Motor neuron (in vitro differentiated cells): ENCODE data around the gene BET1. TPM values are rescaled to one million over a fixed set of nuclear protein-coding genes. Genes with fewer than 3 reads are reported as not detected.

Experiments used
- ATAC-seq, 8 experiments: fragments of 200-7000 bp; cut with Tn5 transposase; replicated peaks in 6 of 8; 2 replicates each; pipeline ENCODE4 v1.8.0; 2021; ENCODE audit warnings: mild to moderate bottlenecking in 8 of 8, moderate library complexity in 8 of 8
- H3K27ac ChIP-seq, 2 donors: fragments of 250-450 bp; sonication (Bioruptor Pico); 2 replicates each; pipeline ENCODE4 v1.9.0; 2021; ENCODE audit warnings: antibody characterized with exemption in 2 of 2, mild to moderate bottlenecking in 2 of 2, moderate library complexity in 1 of 2
- H3K4me1 ChIP-seq, 2 donors: fragments of 250-450 bp; sonication (Bioruptor Pico); replicated peaks in 1 of 2; 2 replicates each; pipeline ENCODE4 v1.6.1; 2021; ENCODE audit warnings: antibody characterized with exemption in 2 of 2, mild to moderate bottlenecking in 2 of 2, moderate library complexity in 1 of 2
- H3K4me3 ChIP-seq, 5 donors: fragments of 250-450 bp; sonication (Bioruptor Pico); 2 replicates each; pipeline ENCODE4 v1.9.0; 2021; ENCODE audit warnings: antibody characterized with exemption in 5 of 5, mild to moderate bottlenecking in 5 of 5, moderate library complexity in 4 of 5
- WGBS, 10 experiments: fragments of 450-650 bp; shearing (Covaris generic); methylation state at CpG; one replicate each; pipeline ENCODE4 v1.0.0; 2022; 5-methylcytosine and 5-hydroxymethylcytosine counted together
- in situ Hi-C, 9 experiments: fragments of 400-800 bp; cut with MboI; loops; one replicate each; pipeline ENCODE4 v1.15.0; 2021; ENCODE audit warnings: low sequenced_read_pairs in 9 of 9, low pct_unique_long_range_greater_than_20kb in 2 of 9; ENCODE audit not compliant: unreplicated experiment in 9 of 9
- total RNA-seq, 8 experiments: library from RNA; unstranded; fragments of 300-600 nt; gene quantifications; 2 replicates each; pipeline versions ENCODE4 v1.2.3 to v1.2.4, GENCODE V29; 2022

Gene BET1
- total RNA-seq, 8 experiments from 2014 or later, result 15.9 to 46.0 (median 29.9) TPM

DNA sequence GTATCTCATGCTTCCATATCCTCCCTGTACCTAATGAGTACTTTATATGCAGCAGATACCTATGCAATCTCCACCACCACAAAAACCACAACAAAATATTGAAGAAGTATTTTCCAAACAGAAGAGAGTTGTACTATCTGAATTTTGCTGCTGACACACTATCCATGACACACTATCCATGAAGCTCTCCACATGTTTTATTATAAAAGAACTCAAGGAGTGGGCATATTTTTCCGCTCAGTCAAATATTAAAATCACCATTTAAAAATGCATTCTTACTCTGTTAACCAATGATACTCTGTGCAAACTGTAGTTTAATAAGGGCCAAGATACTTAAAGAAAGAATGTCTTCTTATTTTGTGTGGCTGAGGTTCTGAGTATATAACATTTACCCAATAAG, 2.8 kb downstream of the BET1 start:
- in situ Hi-C loops, result no loop called here
- H3K4me1 ChIP-seq, result peaks cover 3 to 7% of the 10 kb centered on the region in 2 donors
- no peak for ATAC-seq
- no peak overlapping the region for H3K27ac ChIP-seq
- no peak overlapping the region for H3K4me3 ChIP-seq
- WGBS, 10 experiments, result 50 to 100% (median 100%) methylated on average over 1 of the region's 1 CpG; no CpG with 5 or more reads in 3 of the 10 experiments

DNA sequence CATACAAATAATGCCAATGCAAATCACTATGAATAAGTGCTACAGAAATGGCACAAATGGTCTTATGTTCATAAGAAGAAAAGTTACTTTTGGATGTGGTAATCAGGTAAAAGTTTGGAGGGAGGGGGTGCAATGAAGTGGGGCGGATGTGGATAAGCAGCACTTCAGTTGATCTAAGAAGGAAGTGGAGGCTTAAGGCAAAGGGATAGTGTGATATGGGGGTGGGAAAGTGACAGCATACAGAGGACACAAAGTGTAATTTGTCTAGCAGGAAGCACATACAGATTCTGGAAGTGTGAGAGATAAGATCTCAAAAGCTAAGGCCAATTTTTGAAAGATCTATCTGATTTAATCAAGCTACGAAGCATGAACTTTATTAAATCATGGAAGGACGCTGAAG, 6.3 kb downstream of the BET1 start:
- no peak overlapping the region for H3K4me3 ChIP-seq
- in situ Hi-C loops, result no loop called here
- WGBS, 10 experiments, result 89 to 100% (median 100%) methylated on average over 2 to 3 of the region's 3 CpGs; no CpG with 5 or more reads in 2 of the 10 experiments
- ATAC-seq, result no peak
- H3K27ac ChIP-seq, result no peak overlapping the region
- peaks cover 2 to 3% of the 10 kb centered on the region in 2 donors for H3K4me1 ChIP-seq

DNA sequence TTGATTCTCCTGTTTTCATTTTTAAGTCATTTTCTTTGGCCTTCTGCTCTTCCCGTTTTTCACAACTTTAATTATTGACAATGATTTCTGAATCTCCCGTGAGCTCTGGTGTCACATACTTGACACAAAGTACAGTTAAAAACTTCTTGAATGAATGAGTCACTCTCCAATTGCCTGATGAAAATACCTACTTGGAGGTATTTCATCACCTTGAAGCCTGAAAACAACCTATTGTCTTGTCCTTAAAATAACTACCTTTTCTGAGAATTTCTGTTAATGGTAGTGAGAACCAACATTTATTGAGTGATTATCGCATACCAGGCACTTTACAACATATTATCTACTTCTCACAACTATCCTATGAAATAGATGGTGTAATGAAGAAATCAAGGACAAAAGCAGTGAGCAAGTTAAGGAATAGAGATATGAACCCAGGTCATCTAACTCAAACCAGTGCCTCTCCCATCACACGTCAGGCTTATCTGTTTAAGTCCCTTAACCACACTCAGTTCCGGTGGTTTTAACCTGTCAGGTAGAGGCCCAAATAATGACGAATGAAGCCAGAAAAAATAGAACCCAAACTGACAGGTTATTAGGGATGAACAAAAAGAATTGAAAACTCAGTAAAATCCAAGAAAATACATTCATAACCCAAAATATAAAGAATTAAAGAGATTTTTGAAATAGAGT, 11.6 kb downstream of the BET1 start:
- 86 to 100% (median 94%) methylated on average over 4 to 6 of the region's 6 CpGs; no CpG with 5 or more reads in 1 of the 10 experiments for WGBS, 10 experiments
- no peak for ATAC-seq
- H3K27ac ChIP-seq, result no peak overlapping the region
- H3K4me3 ChIP-seq, result no peak overlapping the region
- no peaks in the 10 kb centered on the region for H3K4me1 ChIP-seq
- in situ Hi-C loops, result no loop called here

DNA sequence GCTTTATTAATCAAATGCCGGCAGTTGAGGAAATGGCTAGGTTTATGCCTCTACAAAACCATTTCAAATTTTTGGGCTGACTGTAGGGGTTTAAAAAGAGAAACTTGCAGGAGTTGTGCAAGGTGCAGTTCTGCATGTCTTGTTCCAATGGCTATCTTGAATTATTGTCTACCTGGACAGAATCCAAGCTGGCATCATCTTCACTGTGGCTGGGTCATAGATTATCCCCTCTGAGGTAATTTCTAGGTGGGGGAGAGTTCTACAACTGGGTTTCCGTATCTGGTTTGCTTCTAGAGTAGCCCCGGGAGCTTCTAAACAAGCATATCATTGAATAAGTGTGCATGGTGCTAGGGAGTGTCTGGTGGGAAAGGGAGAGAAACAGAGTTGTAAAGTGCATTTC, 16.9 kb downstream of the BET1 start:
- H3K27ac ChIP-seq, result no peak overlapping the region
- ATAC-seq, result no peak
- in situ Hi-C loops, result no loop called here
- H3K4me1 ChIP-seq, result no peaks in the 10 kb centered on the region
- 44 to 100% (median 93%) methylated on average over 1 to 3 of the region's 3 CpGs; no CpG with 5 or more reads in 1 of the 10 experiments for WGBS, 10 experiments
- no peak overlapping the region for H3K4me3 ChIP-seq

DNA sequence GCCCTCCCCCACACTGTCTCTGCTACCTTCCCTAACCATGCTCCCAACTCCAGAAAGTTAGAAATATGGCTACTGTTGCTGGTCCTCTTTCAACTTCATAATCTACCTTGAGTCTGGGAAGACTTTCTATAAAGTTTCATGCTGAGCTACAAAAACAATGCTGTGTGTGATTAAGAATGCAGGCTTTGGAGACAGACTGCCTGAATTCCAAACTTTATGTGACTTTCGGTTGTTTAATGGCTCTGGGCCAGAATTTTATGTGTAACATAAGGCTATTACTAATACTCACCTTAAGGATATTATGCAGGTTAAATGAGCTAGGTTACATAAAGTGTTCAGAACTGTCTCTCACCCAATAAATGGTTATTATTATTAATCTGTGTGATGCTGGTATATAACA, 19.1 kb downstream of the BET1 start:
- in situ Hi-C loops, result no loop called here

DNA sequence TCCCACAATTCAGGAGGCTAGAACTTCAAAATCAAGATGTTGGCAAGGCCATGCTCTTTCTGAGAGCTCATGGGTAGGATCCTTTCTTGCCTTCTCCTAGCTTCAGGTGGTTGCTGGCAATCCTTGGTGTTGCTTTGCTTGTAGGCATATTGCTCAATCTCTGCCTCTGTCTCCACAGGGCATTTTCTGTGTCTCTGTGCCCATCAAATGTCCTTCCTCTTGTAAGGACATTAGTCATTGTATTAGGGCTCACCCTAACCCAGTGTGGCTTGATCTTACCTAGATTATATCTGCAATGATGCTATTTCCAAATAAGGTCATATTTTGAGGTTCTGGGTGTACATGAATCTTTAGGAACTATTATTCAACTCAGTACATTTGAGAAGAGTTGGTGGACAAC, 20.1 kb downstream of the BET1 start:
- Histone ChIP-seq H3K4me1 (no peaks in the 10 kb centered on the region), H3K4me3 (no peak overlapping the region), H3K27ac (no peak overlapping the region)
- in situ Hi-C loops, result no loop called here
- no peak for ATAC-seq

More for the DNA sequence above, 19.1 kb downstream of the BET1 start:
- no peak overlapping the region for H3K27ac ChIP-seq
- no peak overlapping the region for H3K4me3 ChIP-seq
- ATAC-seq, result peak in 1 of 8 experiments; percentile 16
- H3K4me1 ChIP-seq, result no peaks in the 10 kb centered on the region
- 0 to 100% (median 90%) methylated on average over 1 of the region's 1 CpG; no CpG with 5 or more reads in 4 of the 10 experiments for WGBS, 10 experiments

DNA sequence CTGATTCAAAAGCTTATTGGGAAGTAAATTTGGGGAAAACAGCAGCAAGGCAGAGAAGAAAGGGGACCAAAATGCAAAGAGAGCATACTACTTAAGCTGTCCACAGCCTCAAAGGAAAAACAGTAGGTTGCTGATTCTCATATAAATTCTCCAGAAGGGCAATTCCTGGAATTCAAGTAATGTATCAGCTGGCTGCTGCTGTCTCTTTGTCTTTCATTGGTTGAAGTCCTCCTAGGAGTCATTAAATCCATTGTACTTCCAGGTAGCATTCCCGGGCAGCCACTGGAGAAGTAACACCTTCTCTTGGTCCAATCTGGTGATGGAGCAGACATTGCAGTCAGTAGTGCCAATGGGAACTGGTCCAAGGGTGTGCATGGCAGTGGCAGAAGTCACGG, 22.7 kb downstream of the BET1 start:
- H3K4me1 ChIP-seq, result no peaks in the 10 kb centered on the region
- H3K27ac ChIP-seq, result no peak overlapping the region
- no peak for ATAC-seq
- in situ Hi-C loops, result no loop called here
- 33 to 75% (median 60%) methylated on average over 1 to 2 of the region's 2 CpGs; no CpG with 5 or more reads in 5 of the 10 experiments for WGBS, 10 experiments
- H3K4me3 ChIP-seq, result no peak overlapping the region

DNA sequence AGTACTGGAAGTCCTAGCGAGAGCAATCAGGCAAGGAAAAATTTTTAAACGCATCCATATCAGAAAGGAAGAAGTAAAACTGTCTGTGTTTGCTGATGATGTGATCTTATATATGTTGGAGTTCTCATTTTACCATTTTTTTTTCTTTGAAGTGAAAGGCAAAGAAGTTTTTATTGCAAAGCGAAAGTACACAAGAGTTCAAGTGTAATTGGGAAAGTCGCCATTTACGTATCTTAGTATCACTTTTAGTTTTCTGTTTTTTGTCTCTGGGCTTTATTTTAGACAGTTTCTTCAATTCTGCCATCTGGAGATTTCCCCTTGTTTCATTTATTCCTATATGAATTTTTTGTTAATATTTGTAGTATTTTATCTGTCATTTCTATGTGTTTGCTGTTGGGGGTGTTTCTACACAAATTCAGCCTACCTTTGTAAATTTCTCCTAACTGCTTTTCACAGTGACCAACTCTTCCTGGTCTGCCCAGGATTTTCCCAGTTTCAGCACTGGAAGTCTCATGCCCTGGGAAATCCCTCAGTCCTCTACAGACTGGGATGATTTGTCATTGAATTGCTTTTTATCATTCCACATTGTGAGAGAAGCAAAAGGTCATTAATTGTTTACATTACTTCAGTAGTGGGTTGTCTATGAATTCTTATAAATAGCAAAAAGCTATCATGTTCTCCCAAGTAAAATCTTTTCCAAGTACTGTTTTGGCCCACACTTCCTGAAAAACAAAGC, 23.2 kb downstream of the BET1 start:
- 83 to 100% (median 95%) methylated on average over 4 to 5 of the region's 5 CpGs for WGBS, 10 experiments
- in situ Hi-C loops, result no loop called here
- H3K4me1 ChIP-seq, result no peaks in the 10 kb centered on the region
- no peak for ATAC-seq
- H3K27ac ChIP-seq, result no peak overlapping the region
- H3K4me3 ChIP-seq, result no peak overlapping the region

DNA sequence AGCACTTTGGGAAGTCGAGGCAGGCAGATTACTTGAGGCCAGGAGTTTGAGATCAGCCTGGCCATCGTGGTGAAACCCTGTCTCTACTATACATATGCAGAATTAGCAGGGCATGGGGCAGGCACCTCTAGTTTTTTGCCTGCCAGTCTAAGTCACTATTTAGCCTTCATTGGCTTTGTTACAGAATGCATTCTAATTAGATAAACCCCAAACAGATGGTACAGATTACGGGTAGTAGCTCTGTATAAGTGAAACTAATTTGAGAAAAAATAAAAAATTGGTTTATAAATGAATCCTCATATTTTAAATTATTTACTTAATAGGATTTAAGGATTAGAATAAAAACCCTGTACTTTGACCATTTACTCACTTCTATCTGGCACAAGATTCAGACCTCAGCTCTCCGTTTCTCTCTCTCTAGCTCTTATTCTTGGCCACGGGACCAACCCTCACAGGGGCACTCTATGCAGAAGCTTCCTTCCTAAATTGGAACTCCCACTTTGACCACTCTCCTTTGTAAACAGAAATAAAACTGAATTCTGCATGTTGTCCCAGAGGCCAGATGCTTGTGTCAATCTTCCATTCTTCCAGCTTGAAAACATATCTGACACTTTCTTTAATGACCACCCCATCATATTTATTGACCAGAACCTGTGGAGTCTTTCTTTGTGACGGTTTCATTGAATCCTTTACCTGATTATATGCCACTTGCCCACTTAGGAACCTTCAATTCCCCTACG, 26.8 kb downstream of the BET1 start:
- 15 to 90% (median 71%) methylated on average over 2 to 7 of the region's 7 CpGs for WGBS, 10 experiments
- Histone ChIP-seq H3K4me1 (no peaks in the 10 kb centered on the region), H3K27ac (no peak overlapping the region), H3K4me3 (no peak overlapping the region)
- in situ Hi-C loops, result no loop called here
- ATAC-seq, result no peak

DNA sequence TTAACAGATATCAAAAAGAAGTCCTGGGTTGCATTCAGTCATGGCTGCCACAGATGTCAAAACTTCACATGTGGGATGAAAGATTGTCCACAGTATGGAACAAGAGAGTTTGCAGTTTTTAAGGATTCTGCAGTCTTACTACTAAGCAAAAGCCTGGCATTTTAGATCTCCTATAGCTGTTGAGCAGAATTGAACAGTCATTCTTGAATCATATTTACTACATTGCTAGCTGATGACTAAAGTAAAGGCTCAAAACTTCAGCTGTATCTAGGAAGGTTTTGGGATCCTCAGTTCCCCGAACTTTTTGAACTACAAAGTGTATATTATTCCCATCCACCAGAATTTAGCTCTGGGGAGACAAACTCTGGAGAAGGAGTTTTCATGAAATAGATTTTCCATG, 31.0 kb downstream of the BET1 start:
- no peak for ATAC-seq
- 0 to 88% (median 80%) methylated on average over 1 of the region's 1 CpG; no CpG with 5 or more reads in 3 of the 10 experiments for WGBS, 10 experiments
- in situ Hi-C loops, result no loop called here
- H3K4me1 ChIP-seq, result no peaks in the 10 kb centered on the region
- H3K4me3 ChIP-seq, result no peak overlapping the region
- no peak overlapping the region for H3K27ac ChIP-seq

DNA sequence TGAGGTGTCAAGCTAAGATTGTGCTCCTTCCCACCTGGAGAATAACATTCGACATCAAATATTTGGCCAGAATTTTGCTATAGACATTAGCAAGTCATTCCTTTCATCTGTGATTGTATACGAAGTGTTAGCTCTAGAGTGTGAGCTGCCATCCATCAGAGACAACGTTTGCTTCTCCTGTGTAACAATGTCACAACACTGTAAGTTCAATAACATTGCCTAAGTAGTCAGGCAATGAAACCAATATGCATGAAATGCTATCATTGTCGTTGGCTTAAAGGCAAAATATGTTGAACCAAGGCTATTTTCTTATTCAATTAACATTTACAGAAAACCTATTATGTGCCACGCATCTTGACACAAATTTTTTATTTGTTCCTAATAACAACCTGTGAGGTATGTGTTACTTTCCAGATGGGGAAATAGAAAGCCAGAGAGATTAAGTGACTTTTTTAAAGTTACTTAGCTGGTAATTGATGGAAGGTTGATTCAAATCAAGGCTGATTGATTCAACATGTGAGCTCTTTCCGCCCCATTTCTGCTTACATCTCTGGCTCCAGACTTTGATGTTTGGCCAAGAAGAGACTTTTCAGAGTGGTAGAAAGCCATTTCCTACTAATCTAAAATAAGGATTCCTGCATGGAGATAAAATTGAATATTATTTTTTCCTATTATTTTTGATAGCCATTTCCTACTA, 32.0 kb downstream of the BET1 start:
- no peak overlapping the region for H3K27ac ChIP-seq
- WGBS, 10 experiments, result 34 to 100% (median 73%) methylated on average over 1 to 6 of the region's 6 CpGs
- in situ Hi-C loops, result no loop called here

DNA sequence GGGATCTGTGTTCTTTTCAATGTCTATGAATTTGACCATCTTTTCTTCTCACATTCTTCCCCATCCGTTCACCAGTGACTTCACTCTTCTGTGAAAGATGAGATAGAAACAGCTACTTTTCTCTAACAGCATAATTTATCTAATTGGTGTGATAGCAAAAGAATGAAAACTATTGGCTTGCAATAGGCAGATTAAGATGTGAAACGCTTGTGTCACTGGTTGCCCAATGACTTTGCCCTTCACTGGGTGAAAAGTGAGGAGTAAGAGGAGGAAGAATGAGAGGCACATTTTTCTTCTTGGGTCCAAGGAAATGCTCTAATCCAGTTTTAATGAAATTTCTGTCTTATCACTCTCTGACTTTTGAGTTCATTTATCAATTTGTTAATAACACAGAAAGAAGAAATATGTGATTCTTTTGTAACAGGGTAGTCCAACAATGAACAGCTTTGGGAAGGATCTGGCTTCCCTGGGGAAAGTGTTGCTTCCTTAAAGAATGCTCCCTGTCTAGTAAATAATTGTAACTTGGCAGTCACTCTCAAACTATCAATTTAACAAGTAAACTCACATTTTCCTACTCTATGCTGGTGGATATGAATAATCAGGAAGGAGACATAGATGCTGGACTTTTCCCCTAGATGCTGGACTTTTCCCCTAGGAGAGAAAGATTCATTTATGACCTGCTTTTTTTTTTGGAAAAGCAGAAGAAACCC, 35.1 kb downstream of the BET1 start:
- in situ Hi-C loops, result no loop called here
- Histone ChIP-seq H3K4me3 (no peak overlapping the region), H3K27ac (no peak overlapping the region), H3K4me1 (no peaks in the 10 kb centered on the region)
- WGBS, 10 experiments, result 29 to 100% (median 87%) methylated on average over 1 to 2 of the region's 2 CpGs; no CpG with 5 or more reads in 2 of the 10 experiments
- ATAC-seq, result no peak

More for the DNA sequence above, 32.0 kb downstream of the BET1 start:
- no peak for ATAC-seq
- no peak overlapping the region for H3K4me3 ChIP-seq
- H3K4me1 ChIP-seq, result no peaks in the 10 kb centered on the region
